Hematopoietic multipotent progenitor cell treated with erythropoietin and hydrocortisone succinate and interleukin-3 and kit ligand, for 15 days (in vitro differentiated cells): ENCODE measurements around the gene CMIP.
"Not testable (repeated sequence)": the region's sequence is repeated elsewhere in the genome, so short reads cannot be mapped to it uniquely, and the experiment has no call there.

Experiments
- DNase-seq: peaks from one replicate; pipeline ENCODE4 v3.0.0-alpha.2; 2015; ENCODE audit warnings: low spot score

CMIP gene

DNA sequence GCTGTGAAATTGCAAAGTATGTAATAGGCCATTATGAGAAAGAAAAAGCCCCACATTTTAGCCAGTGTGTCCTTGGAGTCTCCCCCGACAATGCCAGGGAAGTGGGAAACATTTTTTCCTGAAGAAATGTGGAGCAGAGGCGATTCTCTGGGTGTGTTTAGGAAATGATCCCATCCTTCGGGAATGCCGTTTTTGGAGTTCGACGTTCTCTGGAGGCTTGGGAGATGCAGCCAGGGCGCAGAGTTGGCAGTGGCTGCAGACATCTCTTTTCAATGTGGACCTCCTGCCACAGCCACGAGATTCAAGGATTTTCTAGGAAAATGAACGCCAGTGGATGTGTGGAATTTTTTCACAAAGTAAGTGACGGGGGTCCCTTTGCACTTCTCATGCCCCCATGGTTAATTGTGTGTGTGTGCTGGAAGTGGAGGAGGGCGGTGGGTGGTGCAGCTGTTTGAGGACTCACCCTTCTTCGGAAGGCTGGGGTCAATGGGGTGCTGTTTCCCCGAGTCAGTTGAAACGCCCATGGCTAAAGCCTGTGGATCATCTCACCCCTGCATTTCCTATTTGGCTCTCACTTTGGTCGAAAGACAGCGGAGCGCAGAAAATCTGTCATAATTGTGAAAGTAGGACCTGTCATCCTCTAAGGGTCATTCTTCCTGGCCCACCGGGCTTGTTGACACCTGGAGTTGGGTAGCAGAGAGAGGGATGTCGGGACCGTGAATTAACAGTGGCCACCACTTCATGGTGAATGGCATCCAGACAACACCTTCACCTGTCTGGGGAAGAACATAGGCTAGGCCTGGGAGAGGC is 73.2 kb downstream of the CMIP start:
- no peak for DNase-seq

GRCh38 chr16:81518439-81518757 is 73.8 kb downstream of the CMIP start:
- DNase-seq = no peak

GRCh38 chr16:81519301-81520150 is 74.9 kb downstream of the CMIP start:
- no peak for DNase-seq

- DNase-seq = no peak
Observed at GRCh38 chr16:81520151-81520470, 75.5 kb downstream of the CMIP start.

DNA sequence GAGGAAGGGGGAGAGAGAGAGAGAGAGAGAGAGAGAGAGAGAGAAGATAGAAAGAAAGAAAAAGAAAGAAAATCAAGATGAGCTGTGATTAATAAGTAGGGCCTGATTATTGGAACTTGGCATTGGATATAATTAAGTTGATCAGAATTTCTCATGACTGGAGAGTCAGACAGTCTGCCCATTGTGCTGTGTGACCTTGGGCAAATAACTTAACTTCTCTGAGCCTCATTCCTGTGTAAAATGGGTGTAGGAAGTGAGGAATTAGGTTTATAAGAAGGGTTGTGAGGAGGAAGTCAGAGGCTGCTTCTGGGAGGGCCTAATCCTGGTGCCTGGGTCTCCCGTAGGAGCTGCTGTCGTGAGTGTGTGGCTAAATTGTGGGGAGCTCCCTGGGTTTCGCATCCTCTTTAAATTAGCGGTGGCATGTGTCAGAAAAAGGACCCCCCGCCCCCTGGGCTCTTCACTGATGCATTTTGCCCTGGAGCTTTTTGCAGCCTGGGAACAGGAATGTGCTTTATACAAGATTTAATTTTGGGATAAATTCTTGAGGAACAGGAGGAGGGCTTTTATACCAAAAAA is 76.0 kb downstream of the CMIP start:
- no peak for DNase-seq

DNA sequence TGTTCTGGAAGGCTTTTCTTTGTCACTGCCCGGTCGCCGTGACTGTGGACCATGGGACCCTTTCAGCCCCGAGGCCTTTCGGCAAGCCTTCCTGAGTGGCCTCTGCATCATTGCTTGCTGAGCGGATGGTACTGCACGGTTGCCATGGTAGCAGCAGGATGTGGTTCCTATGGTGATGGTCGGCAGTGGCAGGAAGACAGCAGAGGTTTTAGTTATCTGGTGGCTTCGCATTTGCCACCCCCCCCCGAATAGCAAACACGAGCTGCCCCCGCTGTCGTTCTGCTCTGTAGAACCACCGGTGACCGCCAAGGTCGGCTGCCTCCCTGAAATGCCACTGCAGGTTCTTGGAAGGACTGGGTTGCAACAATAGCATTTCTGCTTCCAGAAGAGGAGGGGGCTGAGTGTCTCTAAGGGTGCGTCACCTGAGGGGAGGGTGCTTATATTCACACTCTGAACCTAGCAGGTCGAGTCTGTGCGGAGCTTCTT is 76.6 kb downstream of the CMIP start:
- no peak for DNase-seq

- no peak for DNase-seq
Observed at GRCh38 chr16:81522108-81522701, 77.6 kb downstream of the CMIP start.

- DNase-seq = not testable (repeated sequence)
Observed at GRCh38 chr16:81522851-81523250, 78.2 kb downstream of the CMIP start.

- no peak for DNase-seq
Observed at GRCh38 chr16:81523387-81524115, 78.9 kb downstream of the CMIP start.

DNA sequence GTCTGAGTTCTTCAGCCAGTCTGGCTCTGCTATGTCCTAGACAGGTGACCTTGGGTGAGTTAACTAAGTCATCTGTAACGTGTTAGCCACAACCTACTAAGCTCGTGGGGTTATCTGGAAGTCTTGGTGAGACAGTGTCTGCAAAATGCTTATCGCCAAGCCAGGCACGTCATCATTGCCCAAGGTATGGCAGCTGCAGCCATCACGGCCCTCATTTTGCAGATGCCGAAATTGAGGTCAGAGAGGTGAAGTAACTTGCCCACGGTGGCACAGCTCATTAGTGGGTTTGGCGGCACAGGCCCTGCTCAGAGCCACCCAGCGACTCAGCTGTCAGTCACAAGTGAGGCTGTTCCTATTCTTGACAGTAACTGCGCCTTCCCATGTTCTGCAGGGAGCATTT is 79.8 kb downstream of the CMIP start:
- DNase-seq = no peak

GRCh38 chr16:81524885-81525284 is 80.3 kb downstream of the CMIP start:
- not testable (repeated sequence) for DNase-seq

DNA sequence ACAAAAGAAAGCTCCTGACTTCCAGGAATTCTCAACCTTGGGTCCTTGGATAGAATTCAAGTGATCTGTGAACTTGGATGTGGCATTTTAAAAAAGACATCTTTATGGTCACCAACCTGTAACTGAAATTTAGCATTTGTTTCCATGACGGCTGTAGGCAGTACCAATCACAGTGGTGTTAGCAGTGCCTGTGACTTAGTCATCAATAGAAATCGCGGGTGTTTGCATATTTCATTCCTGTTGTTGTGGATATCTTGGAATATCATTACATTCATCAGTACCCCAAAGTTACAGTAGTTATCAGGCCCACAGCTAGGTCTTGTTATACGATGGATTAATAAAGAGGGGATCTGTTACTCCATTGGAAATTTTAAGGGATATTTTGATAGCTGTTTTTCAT is 81.6 kb downstream of the CMIP start:
- no peak for DNase-seq

DNA sequence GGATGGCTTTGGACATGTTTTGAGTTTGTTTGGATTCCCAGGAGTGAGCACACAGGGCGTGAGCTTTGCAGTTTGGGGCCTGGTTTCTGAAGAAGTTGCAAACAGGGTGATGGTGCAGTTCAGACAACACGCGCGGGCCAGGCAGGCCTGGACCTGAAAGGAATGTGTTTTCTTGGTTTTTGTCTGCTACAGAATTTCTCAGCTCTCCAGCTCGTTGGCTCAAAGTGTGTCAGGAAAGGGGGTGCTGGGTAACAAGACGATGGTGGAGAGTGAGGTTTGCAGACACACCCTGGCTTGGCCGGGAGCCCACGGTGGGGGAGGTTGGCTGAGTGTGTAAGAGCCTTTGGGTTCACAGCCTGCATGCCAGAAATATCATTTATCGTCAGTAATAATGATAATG is 82.3 kb downstream of the CMIP start:
- peak; percentile 44 for DNase-seq

- DNase-seq = no peak
Observed at GRCh38 chr16:81527477-81528178, 83.0 kb downstream of the CMIP start.

DNA sequence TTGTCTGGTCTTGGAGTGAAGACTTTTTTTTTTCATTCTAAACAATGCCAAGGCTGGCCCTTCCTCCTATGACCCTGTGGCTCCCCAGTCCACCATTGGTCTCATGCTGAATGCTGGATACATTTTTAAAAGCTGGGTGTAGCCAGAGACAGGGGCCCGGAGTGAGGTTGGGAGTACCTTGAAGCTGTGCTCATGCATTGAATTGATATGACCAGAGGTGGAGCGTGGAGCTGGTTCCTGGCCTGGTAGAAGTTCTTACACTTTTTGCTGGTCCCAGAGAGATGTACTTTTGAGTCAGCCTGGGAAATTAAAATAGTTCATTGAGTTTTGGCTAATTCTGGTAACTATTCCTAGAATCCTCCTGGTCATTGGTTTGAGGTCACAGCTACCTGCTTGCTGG is 83.6 kb downstream of the CMIP start:
- DNase-seq = no peak

DNA sequence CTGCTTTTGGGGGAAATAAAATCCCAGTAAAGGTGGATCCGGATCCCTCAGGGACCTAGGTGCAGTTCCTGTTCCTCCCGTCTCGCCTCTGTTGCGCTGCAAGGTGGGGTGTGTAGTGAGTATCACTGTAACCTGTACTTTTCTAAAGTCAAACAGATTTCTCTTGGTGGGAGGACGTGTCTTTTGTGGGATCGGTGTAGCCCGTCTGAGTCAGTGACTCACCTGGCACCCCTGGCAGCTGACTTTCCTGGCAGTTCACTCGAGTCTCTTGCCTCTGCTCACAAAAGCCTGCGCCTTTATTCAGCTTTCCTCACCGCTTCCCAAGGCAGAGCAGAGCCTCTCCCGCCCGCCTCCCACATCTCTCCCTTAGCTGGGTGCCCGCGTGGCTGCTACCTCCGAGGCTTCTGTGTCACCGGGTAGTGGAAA is 85.7 kb downstream of the CMIP start:
- no peak for DNase-seq

DNA sequence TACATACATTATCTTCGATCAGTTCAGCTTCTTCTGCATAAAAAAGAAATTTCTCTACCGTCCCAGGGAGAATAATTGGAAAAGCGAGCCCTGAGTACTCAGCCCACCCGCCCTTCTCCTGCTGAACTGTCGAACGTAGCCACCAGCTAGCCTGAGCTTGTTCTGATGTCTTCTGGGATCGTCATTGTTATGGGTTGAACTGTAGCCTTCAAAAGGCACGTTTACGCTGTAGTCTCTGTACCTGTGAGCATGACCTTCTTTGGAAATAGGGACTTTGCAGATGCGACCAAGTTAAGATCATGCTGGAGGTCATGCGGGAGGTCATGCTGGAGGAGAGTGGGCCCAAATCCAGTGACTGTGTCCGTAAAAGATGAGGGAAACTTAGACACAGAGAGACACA is 86.2 kb downstream of the CMIP start:
- no peak for DNase-seq

DNA sequence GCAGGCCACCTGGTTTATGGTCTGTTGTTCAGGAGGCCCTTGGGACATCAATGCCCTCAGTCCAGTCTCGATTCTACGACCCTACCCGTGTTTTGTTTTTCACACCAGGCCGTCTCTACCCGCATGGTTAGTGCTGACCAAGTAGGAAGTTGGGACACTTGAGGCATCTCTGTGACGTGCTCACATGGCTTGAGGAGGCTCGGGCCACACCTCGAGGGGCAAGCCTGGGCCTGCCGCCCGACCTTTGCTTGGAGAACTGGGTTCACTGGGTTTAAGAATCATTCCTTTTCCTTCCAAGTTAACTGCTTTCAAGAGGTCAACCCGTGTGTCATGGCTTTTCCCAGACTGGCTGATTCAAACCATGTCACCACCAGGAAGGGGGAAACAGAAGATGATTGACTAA is 86.8 kb downstream of the CMIP start:
- no peak for DNase-seq

GRCh38 chr16:81532491-81533174 is 88.0 kb downstream of the CMIP start:
- DNase-seq = no peak

- DNase-seq = no peak
Observed at GRCh38 chr16:81533175-81533507, 88.5 kb downstream of the CMIP start.
